GM21576 (cell line): Measurements from ENCODE around the gene PRSS8.
"Not testable (repeated sequence)": the region's sequence is repeated elsewhere in the genome, so short reads cannot be mapped to it uniquely, and the experiment has no call there.

Experiments
- ATAC-seq: cut with Tn5 transposase; IDR thresholded peaks from one replicate; pipeline ENCODE4 v1.9.1; 2021; ENCODE audit warnings: mild to moderate bottlenecking, moderate library complexity; ENCODE audit not compliant: unreplicated experiment

Gene PRSS8

GRCh38 chr16:31145398-31145990 lies 10.0 kb upstream of the PRSS8 start:
- no peak for ATAC-seq

- ATAC-seq, result not testable (repeated sequence)
These were observed 8.9 kb upstream of the PRSS8 start for GRCh38 chr16:31144418-31144817.

GRCh38 chr16:31143694-31144148 lies 8.2 kb upstream of the PRSS8 start:
- ATAC-seq, result no peak

- no peak for ATAC-seq
These were observed 7.6 kb upstream of the PRSS8 start for GRCh38 chr16:31143011-31143693.

- ATAC-seq, result peak; percentile 81
These were observed 6.8 kb upstream of the PRSS8 start for GRCh38 chr16:31142109-31143010.

- ATAC-seq, result peak; percentile 5
These were observed 6.1 kb upstream of the PRSS8 start for GRCh38 chr16:31141489-31142108.

GRCh38 chr16:31141071-31141469 lies 5.5 kb upstream of the PRSS8 start:
- ATAC-seq, result not testable (repeated sequence)

GRCh38 chr16:31138621-31139578 lies 3.4 kb upstream of the PRSS8 start:
- no peak for ATAC-seq

GRCh38 chr16:31136822-31137499 lies 1.4 kb upstream of the PRSS8 start:
- ATAC-seq, result not testable (repeated sequence)

- no peak for ATAC-seq
These were observed 748 bp upstream of the PRSS8 start for GRCh38 chr16:31136287-31136662.

GRCh38 chr16:31134625-31135534 lies 647 bp downstream of the PRSS8 start:
- no peak for ATAC-seq

- ATAC-seq, result no peak
These were observed 1.4 kb downstream of the PRSS8 start for GRCh38 chr16:31134091-31134571.

- no peak for ATAC-seq
These were observed 2.5 kb downstream of the PRSS8 start for GRCh38 chr16:31133046-31133501.

GRCh38 chr16:31132303-31132979 lies 3.1 kb downstream of the PRSS8 start:
- ATAC-seq, result no peak

GRCh38 chr16:31131841-31132271 lies 3.7 kb downstream of the PRSS8 start:
- ATAC-seq, result no peak

- no peak for ATAC-seq
These were observed 4.1 kb downstream of the PRSS8 start for GRCh38 chr16:31131416-31131815.

- no peak for ATAC-seq
These were observed 4.6 kb downstream of the PRSS8 start for GRCh38 chr16:31130899-31131298.
